Heart right ventricle (tissue), 16 donors: ENCODE data around the gene SMIM35. TPM values are rescaled to one million over a fixed set of nuclear protein-coding genes. Genes with fewer than 3 reads are reported as not detected.

ENCODE experiments used
- ATAC-seq, 8 donors: fragments of 200-7000 bp; cut with Tn5 transposase; one replicate each; pipeline ENCODE4 v1.9.1; 2020; ENCODE audit warnings: mild to moderate bottlenecking in 8 of 8, moderate library complexity in 8 of 8, moderate number of reproducible peaks in 1 of 8
- DNase-seq, 2 donors: peaks; one replicate each; pipeline ENCODE4 v3.0.0-alpha.2; 2020
- H3K27ac ChIP-seq, 10 donors: fragments of 200-600 bp; sonication (generic) in 2 of 10; one replicate each; pipeline versions ENCODE4 v1.5.0 to v1.8.0; 2020 to 2022; ENCODE audit warnings: mild to moderate bottlenecking in 3 of 10
- H3K27me3 ChIP-seq, 7 donors: fragments of 200-600 bp; one replicate each; pipeline ENCODE4 v1.8.0; 2021 to 2022; ENCODE audit warnings: mild to moderate bottlenecking in 2 of 7
- H3K36me3 ChIP-seq, 9 donors: fragments of 200-600 bp; sonication (generic) in 1 of 9; one replicate each; pipeline versions ENCODE4 v1.5.0 to v1.8.0; 2020 to 2022; ENCODE audit warnings: mild to moderate bottlenecking in 2 of 9
- H3K4me1 ChIP-seq, 9 donors: fragments of 200-600 bp; sonication (generic) in 1 of 9; one replicate each; pipeline versions ENCODE4 v1.5.0 to v1.8.0; 2020 to 2022; ENCODE audit warnings: mild to moderate bottlenecking in 4 of 9
- H3K4me3 ChIP-seq, 10 donors: fragments of 200-600 bp; sonication (generic) in 2 of 10; one replicate each; pipeline versions ENCODE4 v1.5.0 to v1.8.0; 2020 to 2022; ENCODE audit warnings: mild to moderate bottlenecking in 7 of 10, moderate library complexity in 2 of 10
- H3K9me3 ChIP-seq, 11 donors: fragments of 200-600 bp in 10 of 11; sonication (generic) in 2 of 11; one replicate each; pipeline versions ENCODE4 v1.5.0 to v1.8.0; 2013 to 2022; ENCODE audit warnings: mild to moderate bottlenecking in 2 of 11, control low read depth in 1 of 11, moderate library complexity in 1 of 11
- CTCF ChIP-seq, 9 donors: fragments of 200-600 bp; sonication (generic) in 2 of 9; IDR thresholded peaks; one replicate each; pipeline versions ENCODE4 v1.5.0 to v1.8.0; 2021 to 2022; ENCODE audit warnings: antibody characterized with exemption in 9 of 9, mild to moderate bottlenecking in 5 of 9, moderate library complexity in 1 of 9
- WGBS, 2 donors: extraction: QIAGEN DNeasy Blood & Tissue Kit; methylation state at CpG; one replicate each; pipeline ENCODE4 v1.1.7; 2013; ENCODE audit warnings: inconsistent platforms in 1 of 2; 5-methylcytosine and 5-hydroxymethylcytosine counted together
- intact Hi-C, 10 donors: fragments of 100-400 bp; cut with DNase I; formaldehyde crosslinking; loops; one replicate each; pipeline versions ENCODE4 v1.11.1 to v1.14.2; 2022
- polyA plus RNA-seq, 2 donors: library from polyadenylated mRNA; stranded (reverse); fragments of 200-250 nt; gene quantifications; one replicate each; pipeline ENCODE4 v1.2.3, GENCODE V29; 2013
- total RNA-seq, 10 donors: library from RNA; stranded (reverse); fragmentation: NEBNext Ultra II Directional in 3 of 10; extraction: Animal tissue kit (Norgen Biotek cat#: 25700) in 3 of 10; gene quantifications; one replicate each; pipeline versions ENCODE4 v1.2.1 to v1.2.4, GENCODE V29; 2021 to 2023
- donor health status: Arrhythmogenic right ventricular cardiomyopathy.
- donor health status: ischemic (EF 13 %, LVEDD 7.1; RV severe dilation, severe dysfunction).
- donor health status: healthy with polysubstance abuse.
- donor health status: DM: no; HTN: yes; CAD: no.
- donor health status: DM: no; HTN: no; CAD: no.
- donor health status: ischemic (EF 25% LVEDD 6.9; RV normal size, moderate dysfunction).
- donor health status: ischemic (EF 25% LVEDD 5.7; RV mildly dilated, moderate dysfunction).
- donor health status: healthy.
- donor health status: DM: yes; HTN: yes; CAD: no.
- donor health status: Ischemic cardiomyopathy.
- donor health status: ischemic (EF 35%, LVEDD 5.7; RV mildly dilated, moderate dysfunction).
- donor health status: nonischemic (EF 11% LVEDD 7.7; RV severe dilation, severe dysfunction).
- donor health status: DM: yes; HTN: yes; CAD: no.
- donor health status: PGD.
- donor health status: ischemic (EF 29% LVEDD 5.4; RV normal size, mild dysfunction).
- donor health status: nonischemic (EF 23%, LVEDD 6.1; RV moderate dilation, normal function).

Gene SMIM35
- total and polyA plus RNA-seq, 12 donors, result not detected

- intact Hi-C loops, result no loop called here
- DNase-seq (no peak), ATAC-seq (no peak)
- 42 to 44% methylated on average over 3 of the region's 3 CpGs for WGBS, 2 donors
- H3K27ac ChIP-seq, result no peak overlapping the region
- H3K36me3 ChIP-seq, result no peaks in the 10 kb centered on the region
- H3K27me3 ChIP-seq, result peaks cover 0 to 18% (median 0%) of the 10 kb centered on the region in 7 donors
- no peak for TF ChIP-seq CTCF (IDR thresholded peaks at IDR 0.05)
- H3K9me3 ChIP-seq, result peaks cover 0 to 29% (median 5%) of the 10 kb centered on the region in 11 donors
- no peak overlapping the region for H3K4me3 ChIP-seq
- H3K4me1 ChIP-seq, result peaks cover 0 to 39% (median 0%) of the 10 kb centered on the region in 9 donors
Observed at GRCh38 chr11:118017111-118017510, 69.7 kb downstream of the SMIM35 start.

- no peak for ATAC-seq
- Histone ChIP-seq H3K4me1 (peaks cover 0 to 49% (median 0%) of the 10 kb centered on the region in 9 donors), H3K27me3 (peaks cover 0 to 18% (median 0%) of the 10 kb centered on the region in 7 donors), H3K9me3 (peaks cover 0 to 23% (median 2%) of the 10 kb centered on the region in 11 donors), H3K4me3 (no peak overlapping the region), H3K27ac (peak overlapping the region in 1 of 10 donors; percentile 45), H3K36me3 (no peaks in the 10 kb centered on the region)
- intact Hi-C loops, result no loop called here
- no peak for TF ChIP-seq CTCF (IDR thresholded peaks at IDR 0.05)
- WGBS, 2 donors, result 75 to 90% methylated on average over 4 of the region's 4 CpGs
- no peak for DNase-seq
Observed at GRCh38 chr11:118016104-118016503, 70.7 kb downstream of the SMIM35 start.

- Histone ChIP-seq H3K4me3 (no peak overlapping the region), H3K9me3 (peaks cover 0 to 16% (median 0%) of the 10 kb centered on the region in 11 donors), H3K27ac (peak overlapping the region in 1 of 10 donors; percentile 45), H3K36me3 (no peaks in the 10 kb centered on the region), H3K27me3 (peaks cover 0 to 18% (median 0%) of the 10 kb centered on the region in 7 donors), H3K4me1 (peaks cover 0 to 56% (median 0%) of the 10 kb centered on the region in 9 donors)
- ATAC-seq (no peak), DNase-seq (no peak)
- intact Hi-C loops, result no loop called here
- no peak for TF ChIP-seq CTCF (IDR thresholded peaks at IDR 0.05)
- 82 to 88% methylated on average over 11 of the region's 11 CpGs for WGBS, 2 donors
Observed at GRCh38 chr11:118015385-118015841, 71.3 kb downstream of the SMIM35 start.

- no peak for ATAC-seq
- Histone ChIP-seq H3K4me1 (peaks cover 0 to 70% (median 0%) of the 10 kb centered on the region in 9 donors), H3K27ac (peak overlapping the region in 1 of 10 donors; percentile 95), H3K27me3 (peaks cover 0 to 11% (median 0%) of the 10 kb centered on the region in 7 donors), H3K36me3 (no peaks in the 10 kb centered on the region), H3K4me3 (no peak overlapping the region), H3K9me3 (peaks cover 0 to 13% (median 0%) of the 10 kb centered on the region in 11 donors)
- no peak for DNase-seq
- TF ChIP-seq CTCF (IDR thresholded peaks at IDR 0.05), result no peak
- 96% methylated on average over 3 of the region's 3 CpGs for WGBS, 2 donors
- intact Hi-C loops, result no loop called here
Observed at GRCh38 chr11:118014022-118014421, 72.7 kb downstream of the SMIM35 start.
